ENCODE data around the gene ARHGAP22. TPM values are rescaled to one million over a fixed set of nuclear protein-coding genes. Genes with fewer than 3 reads are reported as not detected.
A peak's percentile ranks its signal among the peaks of the same experiment; 100 is the strongest.

Gene ARHGAP22
- total and polyA plus RNA-seq, 2 experiments from 2014 or later, result 3.2 to 7.8 TPM

- peak; percentile 23 for TF ChIP-seq CTCF (IDR thresholded peaks at IDR 0.05; ENCODE audit: low read depth, low read length)
- DNase-seq (ENCODE audit: low read depth in 1 of 2, low spot score in 1 of 2), result no peak
These were observed 99.3 kb downstream of the ARHGAP22 start for GRCh38 chr10:48505394-48506112.

GRCh38 chr10:48504141-48504885, 100.6 kb downstream of the ARHGAP22 start:
- no peak overlapping the region for H3K4me3 ChIP-seq
- no peaks in the 10 kb centered on the region for H3K36me3 ChIP-seq
- H3K27me3 ChIP-seq, result no peaks in the 10 kb centered on the region
- H3K27ac ChIP-seq, result no peak overlapping the region
- DNase-seq (ENCODE audit: low read depth in 1 of 2, low spot score in 1 of 2), result peak; percentile 11 to 37
- H3K4me1 ChIP-seq (ENCODE audit: low read depth), result peaks cover 9% of the 10 kb centered on the region
- no peak for TF ChIP-seq CTCF (IDR thresholded peaks at IDR 0.05; ENCODE audit: low read depth, low read length)
- H3K9me3 ChIP-seq (ENCODE audit: low read depth), result no peaks in the 10 kb centered on the region

More at GRCh38 chr10:48505394-48506112, 99.3 kb downstream of the ARHGAP22 start:
- H3K9me3 ChIP-seq (ENCODE audit: low read depth), result no peaks in the 10 kb centered on the region
- no peaks in the 10 kb centered on the region for H3K36me3 ChIP-seq
- H3K4me1 ChIP-seq (ENCODE audit: low read depth), result peaks cover 14% of the 10 kb centered on the region
- H3K4me3 ChIP-seq, result no peak overlapping the region
- H3K27ac ChIP-seq, result no peak overlapping the region
- no peaks in the 10 kb centered on the region for H3K27me3 ChIP-seq

DNA sequence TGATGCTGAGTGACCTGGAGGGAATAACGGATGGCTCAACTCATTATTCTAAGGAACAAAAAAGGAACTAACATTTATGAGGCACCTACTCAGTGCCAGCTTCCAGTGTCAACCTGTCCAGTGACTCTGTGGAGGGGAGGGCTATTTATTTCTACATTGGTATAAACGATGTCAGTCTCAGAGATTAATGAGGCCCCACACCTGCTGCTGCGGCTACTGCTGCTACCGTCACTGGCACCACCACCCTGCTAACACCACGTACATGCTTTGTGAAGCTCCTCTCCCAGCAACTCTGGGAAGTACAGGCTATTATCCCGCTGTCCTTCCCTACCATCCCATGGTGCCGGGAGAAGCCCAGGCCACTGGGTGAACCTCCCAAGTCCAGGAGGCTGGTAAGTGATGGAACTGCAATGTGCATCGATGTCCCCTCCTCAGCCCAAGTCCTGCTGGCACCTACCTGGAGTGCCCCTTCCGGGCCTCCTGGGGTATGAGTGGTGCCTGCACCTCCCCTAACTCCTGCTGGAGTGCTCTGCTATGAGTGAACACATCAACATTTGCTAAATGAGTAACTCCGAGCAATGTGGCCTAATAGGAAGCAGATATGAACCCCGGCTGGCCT, 101.5 kb downstream of the ARHGAP22 start:
- no peaks in the 10 kb centered on the region for H3K9me3 ChIP-seq (ENCODE audit: low read depth)
- no peaks in the 10 kb centered on the region for H3K36me3 ChIP-seq
- H3K4me1 ChIP-seq (ENCODE audit: low read depth), result peaks cover 5% of the 10 kb centered on the region
- no peak for DNase-seq (ENCODE audit: low read depth in 1 of 2, low spot score in 1 of 2)
- TF ChIP-seq CTCF (IDR thresholded peaks at IDR 0.05; ENCODE audit: low read depth, low read length), result no peak
- H3K27me3 ChIP-seq, result no peaks in the 10 kb centered on the region
- H3K27ac ChIP-seq, result no peak overlapping the region
- H3K4me3 ChIP-seq, result no peak overlapping the region

DNA sequence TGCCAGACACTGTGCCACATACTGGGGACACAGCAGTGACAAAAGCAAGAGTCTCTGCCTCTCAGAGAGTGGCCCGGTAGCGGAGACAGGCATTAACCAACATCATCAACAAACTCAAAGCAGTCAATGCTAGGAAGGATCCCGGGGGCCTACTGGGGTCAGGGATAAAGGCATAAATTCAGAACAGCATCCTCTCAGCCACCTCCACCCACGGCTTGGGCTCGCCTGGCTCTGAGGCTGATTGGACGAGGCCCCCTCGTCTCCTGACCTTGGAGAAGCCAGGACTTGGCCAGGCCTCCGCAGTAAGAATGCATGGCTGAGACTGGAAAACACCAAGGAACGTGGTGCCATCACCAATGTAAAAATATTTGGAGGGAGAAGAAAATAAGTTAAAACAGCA, 102.1 kb downstream of the ARHGAP22 start:
- DNase-seq (ENCODE audit: low read depth in 1 of 2, low spot score in 1 of 2), result no peak
- Histone ChIP-seq H3K4me3 (no peak overlapping the region), H3K27ac (no peak overlapping the region), H3K36me3 (no peaks in the 10 kb centered on the region), H3K9me3 (ENCODE audit: low read depth) (no peaks in the 10 kb centered on the region), H3K27me3 (no peaks in the 10 kb centered on the region), H3K4me1 (ENCODE audit: low read depth) (peaks cover 5% of the 10 kb centered on the region)
- TF ChIP-seq CTCF (IDR thresholded peaks at IDR 0.05; ENCODE audit: low read depth, low read length), result no peak

GRCh38 chr10:48501787-48502771, 102.8 kb downstream of the ARHGAP22 start:
- TF ChIP-seq CTCF (IDR thresholded peaks at IDR 0.05; ENCODE audit: low read depth, low read length), result no peak
- no peak overlapping the region for H3K4me3 ChIP-seq

More at GRCh38 chr10:48501787-48502771, 102.8 kb downstream of the ARHGAP22 start:
- H3K36me3 ChIP-seq, result no peaks in the 10 kb centered on the region
- DNase-seq (ENCODE audit: low read depth in 1 of 2, low spot score in 1 of 2), result peak in 1 of 2 donors; percentile 18
- H3K4me1 ChIP-seq (ENCODE audit: low read depth), result peaks cover 5% of the 10 kb centered on the region
- no peaks in the 10 kb centered on the region for H3K9me3 ChIP-seq (ENCODE audit: low read depth)
- H3K27ac ChIP-seq, result no peak overlapping the region
- H3K27me3 ChIP-seq, result no peaks in the 10 kb centered on the region
